SK-N-SH (cell line): ENCODE measurements around the gene MAGEB6B. TPM values are rescaled to one million over a fixed set of nuclear protein-coding genes. Genes with fewer than 3 reads are reported as not detected.
"Not testable (repeated sequence)": the region's sequence is repeated elsewhere in the genome, so short reads cannot be mapped to it uniquely, and the experiment has no call there.

ENCODE experiments used
- CTCF ChIA-PET: fragments of 300-600, 350-600 bp; formaldehyde crosslinking; extraction: SDS; loops from one replicate; lab custom pipeline; 2021; lab: Yijun Ruan, JAX
- POLR2A ChIA-PET: fragments of 350-600 bp; sonication (Branson Sonifier 250); formaldehyde crosslinking; extraction: SDS; loops from one replicate; lab custom pipeline; 2020; ENCODE audit warnings: antibody characterized with exemption, inconsistent platforms; lab: Yijun Ruan, JAX
- DNase-seq: peaks from one replicate; pipeline ENCODE4 v3.0.0; 2012
- H2AFZ ChIP-seq: fragments of 200-600 bp; sonication (generic); 2 replicates; pipeline ENCODE4 v1.8.1; 2016; ENCODE audit warnings: antibody characterized with exemption, mild to moderate bottlenecking, low read depth
- H3F3A ChIP-seq: fragments of 200-600 bp; sonication (generic); replicated peaks from 2 replicates; pipeline ENCODE3; 2016; ENCODE audit warnings: antibody characterized with exemption, mild to moderate bottlenecking; ENCODE audit not compliant: insufficient read depth
- H3K27ac ChIP-seq, 2 experiments: fragments of 200-500 bp in 1 of 2; fragments of 200-600 bp in 1 of 2; sonication (Bioruptor generic) in 1 of 2; sonication (generic), shearing (Covaris generic) in 1 of 2; 2 replicates each; pipeline versions ENCODE4 v1.5.1 to v1.6.1; 2014 to 2016; ENCODE audit warnings: low read depth in 2 of 2, inconsistent platforms in 1 of 2, low read length in 1 of 2, mild to moderate bottlenecking in 1 of 2, mixed read lengths in 1 of 2
- H3K27me3 ChIP-seq: fragments of 200-600 bp; sonication (generic), shearing (Covaris generic); 2 replicates; pipeline ENCODE4 v1.6.1; 2016; ENCODE audit warnings: mixed run types; ENCODE audit not compliant: insufficient read depth
- H3K36me3 ChIP-seq, 2 experiments: fragments of 200-500 bp in 1 of 2; fragments of 200-600 bp in 1 of 2; sonication (Bioruptor generic) in 1 of 2; sonication (generic) in 1 of 2; replicated peaks in 1 of 2; 2 replicates each; pipeline versions ENCODE3 to v1.5.1; 2014 to 2016; ENCODE audit warnings: low read length in 1 of 2, mild to moderate bottlenecking in 1 of 2; ENCODE audit not compliant: insufficient read depth in 2 of 2, control insufficient read depth in 1 of 2
- H3K4me1 ChIP-seq, 2 experiments: fragments of 200-500 bp in 1 of 2; fragments of 200-600 bp in 1 of 2; sonication (Bioruptor generic) in 1 of 2; sonication (generic), shearing (Covaris generic) in 1 of 2; 2 replicates each; pipeline versions ENCODE4 v1.5.1 to v1.6.1; 2014 to 2016; ENCODE audit warnings: low read depth in 1 of 2, low read length in 1 of 2, mixed run types in 1 of 2; ENCODE audit not compliant: insufficient read depth in 2 of 2, control insufficient read depth in 1 of 2
- H3K4me2 ChIP-seq: fragments of 200-600 bp; sonication (generic), shearing (Covaris generic); 2 replicates; pipeline ENCODE4 v1.6.1; 2017; ENCODE audit warnings: mixed run types
- H3K4me3 ChIP-seq, 2 experiments: fragments of 200-500 bp in 1 of 2; fragments of 200-600 bp in 1 of 2; sonication (Bioruptor generic) in 1 of 2; sonication (generic), shearing (Covaris generic) in 1 of 2; 2 replicates each; pipeline versions ENCODE4 v1.5.1 to v1.8.1; 2014 to 2016; ENCODE audit warnings: low read depth in 2 of 2, inconsistent platforms in 1 of 2, low read length in 1 of 2, mild to moderate bottlenecking in 1 of 2, mixed read lengths in 1 of 2, moderate library complexity in 1 of 2
- H3K79me2 ChIP-seq: fragments of 200-600 bp; sonication (generic); 2 replicates; pipeline ENCODE4 v1.8.1; 2017; ENCODE audit warnings: mild to moderate bottlenecking; ENCODE audit not compliant: insufficient read depth
- H3K9ac ChIP-seq: fragments of 200-600 bp; sonication (generic); 2 replicates; pipeline ENCODE4 v1.6.1; 2017; ENCODE audit warnings: mixed run types
- H3K9me2 ChIP-seq: fragments of 200-600 bp; sonication (generic); 2 replicates; pipeline ENCODE4 v1.6.1; 2017; ENCODE audit warnings: mixed run types
- H3K9me3 ChIP-seq: fragments of 200-600 bp; sonication (generic); 2 replicates; pipeline ENCODE4 v1.6.1; 2017; ENCODE audit warnings: mixed run types, mild to moderate bottlenecking, moderate library complexity
- H4K20me1 ChIP-seq: fragments of 200-600 bp; sonication (generic); 2 replicates; pipeline ENCODE4 v1.6.1; 2017; ENCODE audit warnings: mild to moderate bottlenecking, mixed run types; ENCODE audit not compliant: insufficient read depth
- EP300 ChIP-seq, 2 experiments: IDR thresholded peaks; 2 replicates each; pipeline versions ENCODE4 v1.4.0 to v1.6.1; 2012; ENCODE audit warnings: borderline replicate concordance in 1 of 2, low read depth in 1 of 2, low read length in 1 of 2
- FOXJ3 ChIP-seq: sonication (generic); formaldehyde crosslinking; IDR thresholded peaks from 2 replicates; pipeline ENCODE4 v1.5.1; 2020; ENCODE audit warnings: mild to moderate bottlenecking, missing genetic modification reagents
- GABPA ChIP-seq: IDR thresholded peaks from 2 replicates; pipeline ENCODE4 v1.4.0; 2012; ENCODE audit warnings: low read depth, mild to moderate bottlenecking
- MEF2A ChIP-seq: IDR thresholded peaks from 2 replicates; pipeline ENCODE4 v1.4.0; 2012; ENCODE audit warnings: low read depth, borderline replicate concordance
- RAD21 ChIP-seq: IDR thresholded peaks from 2 replicates; pipeline ENCODE4 v1.6.1; 2012; ENCODE audit warnings: mild to moderate bottlenecking, low read length
- SIN3A ChIP-seq: IDR thresholded peaks from 2 replicates; pipeline ENCODE4 v1.6.1; 2012; ENCODE audit warnings: low read depth, mild to moderate bottlenecking, low read length, moderate library complexity, borderline replicate concordance
- TEAD4 ChIP-seq: IDR thresholded peaks from 2 replicates; pipeline ENCODE4 v1.4.0; 2012; ENCODE audit warnings: mild to moderate bottlenecking, borderline replicate concordance; ENCODE audit not compliant: insufficient read depth
- WGBS: methylation state at CpG from one replicate; pipeline ENCODE4 v1.1.6; 2017; ENCODE audit warnings: low lambda C conversion rate; 5-methylcytosine and 5-hydroxymethylcytosine counted together
- polyA plus RNA-seq, 3 experiments: library from polyadenylated mRNA; depleted of rRNA; stranded (reverse); fragments of >200 nt; gene quantifications; 2 replicates each; pipeline ENCODE4 v1.2.3, GENCODE V29; 2012
- TF ChIP-seq, protein P1 (sequence below): IDR thresholded peaks from 2 replicates; pipeline ENCODE4 v1.4.0; 2012; ENCODE audit warnings: low read depth, borderline replicate concordance
- TF ChIP-seq, protein P2 (sequence below): IDR thresholded peaks from 2 replicates; pipeline ENCODE4 v1.6.1; 2012; ENCODE audit warnings: mild to moderate bottlenecking, low read depth, low read length, moderate library complexity
- TF ChIP-seq, protein P3 (sequence below): IDR thresholded peaks from 2 replicates; pipeline ENCODE4 v1.4.0; 2012; ENCODE audit warnings: low read depth, borderline replicate concordance
- TF ChIP-seq, protein P4 (sequence below): IDR thresholded peaks from 2 replicates; pipeline ENCODE4; 2012
- TF ChIP-seq, protein P5 (sequence below): fragments of 200-600 bp; sonication (generic); IDR thresholded peaks from 2 replicates; pipeline ENCODE4 v1.6.1; 2017; ENCODE audit warnings: antibody characterized with exemption, mild to moderate bottlenecking, moderate library complexity

The MAGEB6B gene
- polyA plus RNA-seq, 1 of the 3 experiments (the other 2 are of a cell fraction): not detected

DNA sequence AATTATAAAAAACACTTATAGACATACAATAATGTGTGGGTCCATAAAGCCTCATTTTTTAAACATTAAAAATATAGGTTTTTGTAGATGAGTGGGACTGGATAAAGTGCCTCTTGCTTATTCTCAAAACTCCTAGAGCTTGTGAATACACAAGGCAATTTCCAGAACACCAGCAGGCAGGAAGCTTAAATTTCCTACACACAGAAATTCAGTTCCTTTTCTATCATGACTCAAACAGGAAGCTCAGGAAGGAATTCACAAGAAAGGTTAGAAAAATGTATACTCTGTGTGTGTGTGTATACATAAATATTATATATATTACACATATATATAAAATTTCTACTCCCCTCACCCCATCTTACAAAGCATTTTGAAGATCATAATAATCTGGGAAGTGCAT, 43.2 kb downstream of the MAGEB6B start:
- H3K27me3 ChIP-seq: no peaks in the 10 kb centered on the region

DNA sequence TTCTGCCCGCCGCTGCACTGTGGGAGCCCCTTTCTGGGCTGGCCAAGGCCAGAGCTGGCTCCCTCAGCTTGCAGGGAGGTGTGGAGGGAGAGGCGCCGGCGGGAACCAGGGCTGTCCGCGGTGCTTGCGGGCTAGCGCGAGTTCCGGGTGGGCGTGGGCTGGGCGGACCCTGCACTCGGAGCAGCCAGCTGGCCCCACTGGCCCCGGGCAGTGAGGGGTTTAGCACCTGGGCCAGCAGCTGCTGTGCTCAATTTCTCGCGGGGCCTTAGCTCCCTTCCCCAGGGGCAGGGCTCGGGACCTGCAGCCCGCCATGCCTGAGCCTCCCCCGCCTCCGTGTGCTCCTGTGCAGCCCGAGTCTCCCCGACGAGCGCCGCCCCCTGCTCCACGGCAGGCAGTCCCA, 44.3 kb downstream of the MAGEB6B start:
- H3K4me2 ChIP-seq, H3K9ac ChIP-seq, H3K9me3 ChIP-seq, H3K36me3 ChIP-seq, DNase-seq, CTCF ChIA-PET, H3K9me2 ChIP-seq, H3F3A ChIP-seq, H2AFZ ChIP-seq, H3K27me3 ChIP-seq, H3K4me1 ChIP-seq, H3K27ac ChIP-seq, H3K4me3 ChIP-seq, POLR2A ChIA-PET, H3K79me2 ChIP-seq, H4K20me1 ChIP-seq: not testable (repeated sequence)
- 20% methylated on average over 1 of the region's 27 CpGs for WGBS

More for the DNA sequence above, 43.2 kb downstream of the MAGEB6B start:
- Histone ChIP-seq H4K20me1 (no peaks in the 10 kb centered on the region), H3K4me1 (no peaks in the 10 kb centered on the region), H3K9ac (no peak overlapping the region), H3K4me3 (no peak overlapping the region), H2AFZ (no peak overlapping the region), H3F3A (no peaks in the 10 kb centered on the region), H3K9me2 (no peaks in the 10 kb centered on the region), H3K79me2 (no peaks in the 10 kb centered on the region), H3K9me3 (no peaks in the 10 kb centered on the region), H3K36me3 (no peaks in the 10 kb centered on the region), H3K4me2 (no peak overlapping the region), H3K27ac (no peak overlapping the region)
- no peak for DNase-seq
- CTCF ChIA-PET: no interaction called here
- no peak for TF ChIP-seq FOXJ3 (CRISPR knock-in tag)
- TF ChIP-seq TEAD4: no peak
- TF ChIP-seq, protein P1, sequence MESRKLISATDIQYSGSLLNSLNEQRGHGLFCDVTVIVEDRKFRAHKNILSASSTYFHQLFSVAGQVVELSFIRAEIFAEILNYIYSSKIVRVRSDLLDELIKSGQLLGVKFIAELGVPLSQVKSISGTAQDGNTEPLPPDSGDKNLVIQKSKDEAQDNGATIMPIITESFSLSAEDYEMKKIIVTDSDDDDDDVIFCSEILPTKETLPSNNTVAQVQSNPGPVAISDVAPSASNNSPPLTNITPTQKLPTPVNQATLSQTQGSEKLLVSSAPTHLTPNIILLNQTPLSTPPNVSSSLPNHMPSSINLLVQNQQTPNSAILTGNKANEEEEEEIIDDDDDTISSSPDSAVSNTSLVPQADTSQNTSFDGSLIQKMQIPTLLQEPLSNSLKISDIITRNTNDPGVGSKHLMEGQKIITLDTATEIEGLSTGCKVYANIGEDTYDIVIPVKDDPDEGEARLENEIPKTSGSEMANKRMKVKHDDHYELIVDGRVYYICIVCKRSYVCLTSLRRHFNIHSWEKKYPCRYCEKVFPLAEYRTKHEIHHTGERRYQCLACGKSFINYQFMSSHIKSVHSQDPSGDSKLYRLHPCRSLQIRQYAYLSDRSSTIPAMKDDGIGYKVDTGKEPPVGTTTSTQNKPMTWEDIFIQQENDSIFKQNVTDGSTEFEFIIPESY: no peak
- POLR2A ChIA-PET: no interaction called here

DNA sequence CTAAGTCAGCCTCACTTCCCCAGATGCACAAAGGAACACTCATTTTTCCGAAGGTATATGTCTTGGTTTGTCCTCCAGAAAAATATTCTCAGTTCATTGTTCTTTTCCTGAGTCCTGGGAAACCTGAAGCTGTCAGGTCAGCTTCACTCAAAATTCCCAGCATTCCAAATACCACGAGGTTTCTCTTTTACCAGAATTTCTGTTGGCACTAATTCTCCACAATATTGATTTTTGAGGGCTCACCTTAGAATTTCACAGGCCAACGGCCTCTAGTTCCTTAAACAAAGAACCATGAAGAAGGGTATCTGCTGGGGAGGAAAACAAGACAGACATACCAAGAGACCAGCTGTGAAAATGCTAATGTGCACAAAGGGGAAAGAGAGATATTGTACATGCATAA, 47.6 kb downstream of the MAGEB6B start:
- no peaks in the 10 kb centered on the region for H3K9me2 ChIP-seq
- no peaks in the 10 kb centered on the region for H3K36me3 ChIP-seq
- POLR2A ChIA-PET: no interaction called here
- DNase-seq: no peak
- no peaks in the 10 kb centered on the region for H3K27me3 ChIP-seq
- H3F3A ChIP-seq: no peaks in the 10 kb centered on the region
- no peak overlapping the region for H3K9ac ChIP-seq
- no peaks in the 10 kb centered on the region for H3K4me1 ChIP-seq
- H2AFZ ChIP-seq: no peak overlapping the region
- no peaks in the 10 kb centered on the region for H4K20me1 ChIP-seq
- no peaks in the 10 kb centered on the region for H3K9me3 ChIP-seq
- H3K27ac ChIP-seq: no peak overlapping the region
- CTCF ChIA-PET: no interaction called here
- 3% methylated on average over 3 of the region's 3 CpGs for WGBS
- H3K4me3 ChIP-seq: no peak overlapping the region
- no peaks in the 10 kb centered on the region for H3K79me2 ChIP-seq
- TF ChIP-seq, protein P2, sequence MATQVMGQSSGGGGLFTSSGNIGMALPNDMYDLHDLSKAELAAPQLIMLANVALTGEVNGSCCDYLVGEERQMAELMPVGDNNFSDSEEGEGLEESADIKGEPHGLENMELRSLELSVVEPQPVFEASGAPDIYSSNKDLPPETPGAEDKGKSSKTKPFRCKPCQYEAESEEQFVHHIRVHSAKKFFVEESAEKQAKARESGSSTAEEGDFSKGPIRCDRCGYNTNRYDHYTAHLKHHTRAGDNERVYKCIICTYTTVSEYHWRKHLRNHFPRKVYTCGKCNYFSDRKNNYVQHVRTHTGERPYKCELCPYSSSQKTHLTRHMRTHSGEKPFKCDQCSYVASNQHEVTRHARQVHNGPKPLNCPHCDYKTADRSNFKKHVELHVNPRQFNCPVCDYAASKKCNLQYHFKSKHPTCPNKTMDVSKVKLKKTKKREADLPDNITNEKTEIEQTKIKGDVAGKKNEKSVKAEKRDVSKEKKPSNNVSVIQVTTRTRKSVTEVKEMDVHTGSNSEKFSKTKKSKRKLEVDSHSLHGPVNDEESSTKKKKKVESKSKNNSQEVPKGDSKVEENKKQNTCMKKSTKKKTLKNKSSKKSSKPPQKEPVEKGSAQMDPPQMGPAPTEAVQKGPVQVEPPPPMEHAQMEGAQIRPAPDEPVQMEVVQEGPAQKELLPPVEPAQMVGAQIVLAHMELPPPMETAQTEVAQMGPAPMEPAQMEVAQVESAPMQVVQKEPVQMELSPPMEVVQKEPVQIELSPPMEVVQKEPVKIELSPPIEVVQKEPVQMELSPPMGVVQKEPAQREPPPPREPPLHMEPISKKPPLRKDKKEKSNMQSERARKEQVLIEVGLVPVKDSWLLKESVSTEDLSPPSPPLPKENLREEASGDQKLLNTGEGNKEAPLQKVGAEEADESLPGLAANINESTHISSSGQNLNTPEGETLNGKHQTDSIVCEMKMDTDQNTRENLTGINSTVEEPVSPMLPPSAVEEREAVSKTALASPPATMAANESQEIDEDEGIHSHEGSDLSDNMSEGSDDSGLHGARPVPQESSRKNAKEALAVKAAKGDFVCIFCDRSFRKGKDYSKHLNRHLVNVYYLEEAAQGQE: no peak
- TF ChIP-seq EP300 (IDR thresholded peaks at IDR 0.05; ENCODE audit: borderline replicate concordance in 1 of 2, low read depth in 1 of 2, low read length in 1 of 2) (no peak), RAD21 (no peak), SIN3A (no peak), MEF2A (no peak), GABPA (no peak), FOXJ3 (CRISPR knock-in tag) (no peak)
- TF ChIP-seq, protein P3, sequence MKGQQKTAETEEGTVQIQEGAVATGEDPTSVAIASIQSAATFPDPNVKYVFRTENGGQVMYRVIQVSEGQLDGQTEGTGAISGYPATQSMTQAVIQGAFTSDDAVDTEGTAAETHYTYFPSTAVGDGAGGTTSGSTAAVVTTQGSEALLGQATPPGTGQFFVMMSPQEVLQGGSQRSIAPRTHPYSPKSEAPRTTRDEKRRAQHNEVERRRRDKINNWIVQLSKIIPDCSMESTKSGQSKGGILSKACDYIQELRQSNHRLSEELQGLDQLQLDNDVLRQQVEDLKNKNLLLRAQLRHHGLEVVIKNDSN: no peak
- TF ChIP-seq, protein P4, sequence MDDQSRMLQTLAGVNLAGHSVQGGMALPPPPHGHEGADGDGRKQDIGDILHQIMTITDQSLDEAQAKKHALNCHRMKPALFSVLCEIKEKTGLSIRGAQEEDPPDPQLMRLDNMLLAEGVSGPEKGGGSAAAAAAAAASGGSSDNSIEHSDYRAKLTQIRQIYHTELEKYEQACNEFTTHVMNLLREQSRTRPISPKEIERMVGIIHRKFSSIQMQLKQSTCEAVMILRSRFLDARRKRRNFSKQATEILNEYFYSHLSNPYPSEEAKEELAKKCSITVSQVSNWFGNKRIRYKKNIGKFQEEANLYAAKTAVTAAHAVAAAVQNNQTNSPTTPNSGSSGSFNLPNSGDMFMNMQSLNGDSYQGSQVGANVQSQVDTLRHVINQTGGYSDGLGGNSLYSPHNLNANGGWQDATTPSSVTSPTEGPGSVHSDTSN: no peak
- TF ChIP-seq, protein P5, sequence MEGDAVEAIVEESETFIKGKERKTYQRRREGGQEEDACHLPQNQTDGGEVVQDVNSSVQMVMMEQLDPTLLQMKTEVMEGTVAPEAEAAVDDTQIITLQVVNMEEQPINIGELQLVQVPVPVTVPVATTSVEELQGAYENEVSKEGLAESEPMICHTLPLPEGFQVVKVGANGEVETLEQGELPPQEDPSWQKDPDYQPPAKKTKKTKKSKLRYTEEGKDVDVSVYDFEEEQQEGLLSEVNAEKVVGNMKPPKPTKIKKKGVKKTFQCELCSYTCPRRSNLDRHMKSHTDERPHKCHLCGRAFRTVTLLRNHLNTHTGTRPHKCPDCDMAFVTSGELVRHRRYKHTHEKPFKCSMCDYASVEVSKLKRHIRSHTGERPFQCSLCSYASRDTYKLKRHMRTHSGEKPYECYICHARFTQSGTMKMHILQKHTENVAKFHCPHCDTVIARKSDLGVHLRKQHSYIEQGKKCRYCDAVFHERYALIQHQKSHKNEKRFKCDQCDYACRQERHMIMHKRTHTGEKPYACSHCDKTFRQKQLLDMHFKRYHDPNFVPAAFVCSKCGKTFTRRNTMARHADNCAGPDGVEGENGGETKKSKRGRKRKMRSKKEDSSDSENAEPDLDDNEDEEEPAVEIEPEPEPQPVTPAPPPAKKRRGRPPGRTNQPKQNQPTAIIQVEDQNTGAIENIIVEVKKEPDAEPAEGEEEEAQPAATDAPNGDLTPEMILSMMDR: no peak
- H3K4me2 ChIP-seq: no peak overlapping the region
